Amniotic stem cell (primary cell): Measurements from ENCODE around the gene TCAF2.
"Not testable (repeated sequence)": the region's sequence is repeated elsewhere in the genome, so short reads cannot be mapped to it uniquely, and the experiment has no call there.

Source experiments
- DNase-seq: peaks from one replicate; lab custom pipeline; 2025; lab: John Stamatoyannopoulos, UW

The TCAF2 gene

GRCh38 chr7:143620646-143621045 is at the start of gene TCAF2:
Gene TCAF2 (plus strand): TSS chr7:143620974.
- not testable (repeated sequence) for DNase-seq

GRCh38 chr7:143571501-143571900 is 49.3 kb upstream of the TCAF2 start, which contains the start of gene CTAGE15:
Gene CTAGE15 (plus strand): TSS chr7:143571801. CDS start chr7:143571818, 17 bp downstream.
- DNase-seq = not testable (repeated sequence)

- not testable (repeated sequence) for DNase-seq
These were observed 32.6 kb upstream of the TCAF2 start for GRCh38 chr7:143588183-143588582.

DNA sequence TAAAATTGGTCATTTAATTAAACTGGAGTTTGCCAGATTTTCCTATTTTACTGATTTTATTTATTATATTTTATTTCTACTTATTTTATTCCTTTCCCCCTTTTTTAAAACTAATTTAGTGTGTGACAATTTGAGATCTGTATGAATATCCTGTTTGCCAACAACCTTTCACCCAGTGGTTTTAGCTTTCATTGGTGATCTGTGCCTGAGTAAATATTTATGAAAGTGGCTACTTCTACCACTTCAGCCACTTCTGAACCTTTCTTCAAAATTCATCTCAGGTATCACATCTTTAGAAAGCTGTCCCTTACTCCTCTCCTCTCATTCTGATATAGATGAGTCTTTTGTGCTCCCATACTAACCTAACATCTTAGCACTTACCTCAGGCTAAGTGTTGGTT is 30.9 kb upstream of the TCAF2 start:
- DNase-seq = not testable (repeated sequence)

GRCh38 chr7:143598086-143598485 is 22.7 kb upstream of the TCAF2 start:
- not testable (repeated sequence) for DNase-seq

GRCh38 chr7:143603549-143603948 is 17.2 kb upstream of the TCAF2 start:
- DNase-seq = not testable (repeated sequence)

DNA sequence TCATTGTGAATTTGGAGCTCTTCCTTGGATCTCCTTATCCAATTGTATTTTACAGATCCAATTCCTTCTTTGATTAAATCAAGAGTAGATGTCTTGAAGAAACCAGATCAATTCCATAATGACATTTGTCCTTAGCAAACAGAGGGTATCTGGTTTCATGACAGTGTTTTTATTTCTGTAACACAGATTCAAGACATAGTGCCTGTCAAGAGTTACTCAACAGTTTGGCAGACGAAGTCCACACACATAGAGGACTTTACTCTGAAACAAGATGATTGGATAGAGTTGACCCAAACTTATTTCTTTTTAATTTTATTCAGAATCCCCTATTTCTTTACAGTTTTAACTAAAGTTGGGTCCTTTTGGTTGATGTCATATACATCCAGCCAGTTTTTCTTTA is 14.7 kb upstream of the TCAF2 start:
- DNase-seq = not testable (repeated sequence)

- DNase-seq = not testable (repeated sequence)
These were observed 5.2 kb upstream of the TCAF2 start for GRCh38 chr7:143615545-143615944.

- DNase-seq = not testable (repeated sequence)
These were observed 3.6 kb upstream of the TCAF2 start for GRCh38 chr7:143617204-143617603.

GRCh38 chr7:143620058-143620457 is 716 bp upstream of the TCAF2 start:
- DNase-seq = not testable (repeated sequence)

DNA sequence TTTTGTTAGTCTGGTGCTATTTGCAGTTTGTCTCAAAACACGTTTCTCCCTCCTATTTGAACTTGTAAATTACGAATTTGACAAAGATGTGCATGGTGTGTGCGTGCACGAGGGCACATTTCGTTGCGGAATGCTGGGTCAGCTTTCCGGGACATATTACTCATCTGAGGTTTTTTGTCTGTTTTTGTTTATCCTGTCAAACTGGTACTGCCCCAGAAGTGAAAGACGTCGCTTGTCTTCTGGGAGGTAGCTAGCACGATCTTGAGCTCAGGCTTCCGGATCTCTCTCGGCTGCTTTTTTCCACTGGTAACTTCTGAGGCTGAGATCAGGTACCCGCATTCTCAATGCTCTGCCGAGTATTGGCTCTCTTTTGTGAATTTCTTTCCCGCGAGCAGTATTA is 401 bp downstream of the TCAF2 start:
- DNase-seq = not testable (repeated sequence)

DNA sequence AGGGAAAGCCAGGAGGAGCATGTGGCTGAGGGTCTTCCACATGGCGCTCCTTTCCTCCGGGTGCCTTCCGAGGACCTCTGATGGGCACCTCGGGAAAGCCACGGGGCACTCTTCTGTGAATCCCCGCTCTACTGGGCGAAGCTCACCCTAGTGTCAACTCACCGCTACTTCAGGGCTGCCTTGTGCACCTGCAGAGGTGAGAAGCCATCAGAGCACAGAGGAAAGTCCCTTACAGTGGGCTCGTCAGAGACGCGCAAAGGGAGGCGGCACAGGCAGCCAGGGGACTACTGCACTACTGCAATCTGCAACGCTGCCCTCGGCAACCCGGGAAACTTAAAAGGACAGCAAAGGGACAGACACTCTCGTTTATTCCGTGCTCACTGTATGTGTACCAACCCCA is 1.4 kb downstream of the TCAF2 start:
- DNase-seq = not testable (repeated sequence)

DNA sequence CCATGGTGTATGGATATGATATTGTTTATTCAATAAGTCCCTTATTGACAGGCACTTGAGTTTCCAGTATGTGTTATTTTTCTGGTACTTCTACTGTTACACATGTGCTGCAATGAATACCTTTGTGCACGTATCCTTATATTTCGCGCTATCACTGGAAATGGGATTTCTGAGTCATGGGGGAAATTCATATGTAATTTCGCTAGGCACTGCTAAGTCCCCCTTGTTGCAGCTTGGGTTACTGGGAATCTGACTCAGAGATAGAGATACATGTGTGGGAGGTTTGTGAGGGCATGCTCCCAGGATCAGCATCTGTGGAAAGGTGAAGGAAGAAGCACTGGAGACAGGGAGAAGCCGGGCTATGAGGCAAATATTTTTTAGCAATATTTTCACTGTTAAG is 9.9 kb downstream of the TCAF2 start:
- DNase-seq = not testable (repeated sequence)

DNA sequence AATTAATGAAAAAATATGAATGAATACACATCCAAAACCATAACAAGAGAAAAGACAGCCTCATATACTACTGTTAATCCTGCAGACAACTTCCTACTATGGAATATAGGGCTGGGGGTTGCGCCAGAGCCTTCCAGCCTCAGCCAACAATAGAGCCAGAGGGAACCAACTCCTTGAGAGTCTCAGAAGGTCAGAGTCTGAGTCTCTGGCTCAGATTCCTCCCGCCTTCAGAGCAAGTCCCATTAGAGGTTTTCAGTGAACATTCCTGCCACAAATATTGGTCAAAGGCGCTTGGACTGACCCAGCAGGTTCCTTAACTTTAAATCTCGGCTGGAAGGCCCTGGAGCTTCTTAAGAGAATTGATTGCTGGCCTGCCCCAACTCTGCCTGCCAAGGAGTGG is 11.7 kb downstream of the TCAF2 start:
- DNase-seq = not testable (repeated sequence)

GRCh38 chr7:143633013-143633618 is 12.3 kb downstream of the TCAF2 start:
- DNase-seq = not testable (repeated sequence)

DNA sequence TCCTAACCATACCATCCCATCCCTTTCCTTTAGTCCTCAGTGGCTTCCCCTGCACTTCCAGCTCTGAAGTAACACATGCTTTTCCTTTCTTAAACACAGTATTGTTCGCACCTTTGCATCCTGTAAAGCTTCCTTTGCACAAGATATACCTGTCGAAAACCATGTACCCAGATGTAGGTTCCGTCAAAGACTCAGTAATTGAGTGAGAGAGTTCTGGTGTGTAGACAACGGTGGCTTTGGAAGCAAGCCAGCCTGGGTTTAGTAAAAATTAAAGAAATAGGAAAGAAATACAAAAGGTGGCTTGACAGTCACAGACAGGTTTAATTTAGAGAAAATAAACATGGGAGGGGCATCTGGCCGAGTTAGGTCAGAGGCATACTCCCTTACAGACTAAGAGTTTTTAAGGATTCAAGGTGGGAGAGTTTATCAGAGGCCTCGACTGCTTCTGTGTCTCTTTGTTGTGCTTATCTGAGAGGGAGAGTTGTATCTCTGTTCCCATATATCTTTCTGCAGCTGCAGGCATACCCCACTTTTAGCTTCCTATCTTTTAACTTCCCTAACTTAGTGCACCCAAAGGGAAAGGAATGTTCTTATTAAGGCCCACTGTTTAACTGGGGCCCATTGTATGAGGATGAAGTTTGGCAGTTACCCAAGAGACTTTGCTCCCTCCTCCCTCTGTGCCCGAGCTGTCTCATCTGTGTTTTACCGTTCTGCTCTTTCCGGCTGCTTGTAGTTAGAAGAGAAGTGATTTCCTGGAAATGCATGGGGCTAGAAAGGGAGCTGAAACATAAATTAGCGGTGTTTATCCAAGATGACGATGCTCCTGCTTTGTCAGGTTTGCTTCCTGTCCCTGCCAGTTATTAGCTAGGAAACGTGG is 14.8 kb downstream of the TCAF2 start:
- DNase-seq = not testable (repeated sequence)

- not testable (repeated sequence) for DNase-seq
These were observed 18.6 kb downstream of the TCAF2 start for GRCh38 chr7:143639372-143639771.

GRCh38 chr7:143640528-143641189 is 19.9 kb downstream of the TCAF2 start:
- not testable (repeated sequence) for DNase-seq

- DNase-seq = not testable (repeated sequence)
These were observed 25.8 kb downstream of the TCAF2 start for GRCh38 chr7:143646598-143646997.

- DNase-seq = not testable (repeated sequence)
These were observed 29.1 kb downstream of the TCAF2 start for GRCh38 chr7:143649902-143650301.

GRCh38 chr7:143650447-143650846 is 29.7 kb downstream of the TCAF2 start:
- DNase-seq = not testable (repeated sequence)
